ENCODE data around the gene SUPT6H.
"Not testable (repeated sequence)": the region's sequence is repeated elsewhere in the genome, so short reads cannot be mapped to it uniquely, and the experiment has no call there.

SUPT6H gene

GRCh38 chr17:28722417-28723158 is 60.6 kb downstream of the SUPT6H start:
- no peak for FAIRE-seq

GRCh38 chr17:28723159-28723835 is 61.3 kb downstream of the SUPT6H start:
- no peak for FAIRE-seq

- not testable (repeated sequence) for FAIRE-seq
Measured at GRCh38 chr17:28723836-28724499, 62.0 kb downstream of the SUPT6H start.

- no peak for FAIRE-seq
Measured at GRCh38 chr17:28724500-28725165, 62.6 kb downstream of the SUPT6H start.

GRCh38 chr17:28725166-28725659 is 63.2 kb downstream of the SUPT6H start:
- no peak for FAIRE-seq

- FAIRE-seq = no peak
Measured at GRCh38 chr17:28725660-28726225, 63.7 kb downstream of the SUPT6H start.

GRCh38 chr17:28726226-28726626 is 64.2 kb downstream of the SUPT6H start, which contains the start of gene TLCD1:
TSS of gene TLCD1 (minus strand) at chr17:28726233. CDS start at chr17:28726097, 136 bp downstream.
- no peak for FAIRE-seq

GRCh38 chr17:28726627-28727491 is 64.9 kb downstream of the SUPT6H start:
- FAIRE-seq = no peak

GRCh38 chr17:28728364-28729200 is 66.6 kb downstream of the SUPT6H start, which contains the start of gene NEK8:
TSS of gene NEK8 (plus strand) at chr17:28728788. CDS start at chr17:28728814, 26 bp downstream.
- no peak for FAIRE-seq

GRCh38 chr17:28729950-28730330 is 67.9 kb downstream of the SUPT6H start:
- no peak for FAIRE-seq

GRCh38 chr17:28733346-28733745 is 71.3 kb downstream of the SUPT6H start:
- FAIRE-seq = no peak

- FAIRE-seq = no peak
Measured at GRCh38 chr17:28734712-28735241, 72.8 kb downstream of the SUPT6H start.

GRCh38 chr17:28735242-28735722 is 73.3 kb downstream of the SUPT6H start:
- FAIRE-seq = no peak

- FAIRE-seq = not testable (repeated sequence)
Measured at GRCh38 chr17:28735913-28736769, 74.1 kb downstream of the SUPT6H start.

- no peak for FAIRE-seq
Measured at GRCh38 chr17:28737316-28737715, 75.3 kb downstream of the SUPT6H start.

- no peak for FAIRE-seq
Measured at GRCh38 chr17:28737770-28738679, 76.0 kb downstream of the SUPT6H start.

- FAIRE-seq = no peak
Measured at GRCh38 chr17:28738680-28739384, 76.8 kb downstream of the SUPT6H start.
